GM04503 (cell line): ENCODE results near the gene CACNB2.

Experiments
- DNase-seq: peaks from one replicate; pipeline ENCODE4 v3.0.0-alpha.2; 2012; ENCODE audit warnings: low read depth

CACNB2 gene

GRCh38 chr10:18514537-18514936 is 374.3 kb downstream of the CACNB2 start:
- no peak for DNase-seq

- no peak for DNase-seq
These were observed 376.6 kb downstream of the CACNB2 start for GRCh38 chr10:18516851-18517250.

- DNase-seq, result no peak
These were observed 382.8 kb downstream of the CACNB2 start for GRCh38 chr10:18523025-18523424.

- DNase-seq, result no peak
These were observed 383.6 kb downstream of the CACNB2 start for GRCh38 chr10:18523858-18524257.

GRCh38 chr10:18527687-18528086 is 387.5 kb downstream of the CACNB2 start:
- no peak for DNase-seq

GRCh38 chr10:18528292-18528691 is 388.1 kb downstream of the CACNB2 start:
- no peak for DNase-seq

GRCh38 chr10:18532881-18533535 is 392.8 kb downstream of the CACNB2 start:
- DNase-seq, result no peak

- no peak for DNase-seq
These were observed 393.7 kb downstream of the CACNB2 start for GRCh38 chr10:18533896-18534295.

- DNase-seq, result no peak
These were observed 399.1 kb downstream of the CACNB2 start for GRCh38 chr10:18539335-18539734.

- DNase-seq, result no peak
These were observed 400.0 kb downstream of the CACNB2 start for GRCh38 chr10:18540195-18540594.

- DNase-seq, result no peak
These were observed 402.6 kb downstream of the CACNB2 start for GRCh38 chr10:18542832-18543231.

GRCh38 chr10:18545621-18546305 is 405.5 kb downstream of the CACNB2 start:
- DNase-seq, result no peak

GRCh38 chr10:18549105-18549504 is 408.9 kb downstream of the CACNB2 start:
- DNase-seq, result no peak

- no peak for DNase-seq
These were observed 411.2 kb downstream of the CACNB2 start for GRCh38 chr10:18551473-18551872.

GRCh38 chr10:18554479-18554878 is 414.3 kb downstream of the CACNB2 start:
- no peak for DNase-seq

GRCh38 chr10:18556522-18557147 is 416.4 kb downstream of the CACNB2 start:
- no peak for DNase-seq

- DNase-seq, result no peak
These were observed 417.7 kb downstream of the CACNB2 start for GRCh38 chr10:18557960-18558359.

- DNase-seq, result no peak
These were observed 421.8 kb downstream of the CACNB2 start for GRCh38 chr10:18561861-18562551.

GRCh38 chr10:18563003-18563726 is 422.9 kb downstream of the CACNB2 start:
- no peak for DNase-seq

- DNase-seq, result no peak
These were observed 424.8 kb downstream of the CACNB2 start for GRCh38 chr10:18565006-18565405.

GRCh38 chr10:18566177-18566576 is 426.0 kb downstream of the CACNB2 start:
- no peak for DNase-seq

GRCh38 chr10:18567343-18567856 is 427.2 kb downstream of the CACNB2 start:
- no peak for DNase-seq
